COLO829 (cell line): Measurements from ENCODE around the gene MAGI2.

ENCODE experiments used
- DNase-seq: peaks from one replicate; pipeline ENCODE4 v3.0.0; 2012; ENCODE audit warnings: low spot score

MAGI2 gene

DNA sequence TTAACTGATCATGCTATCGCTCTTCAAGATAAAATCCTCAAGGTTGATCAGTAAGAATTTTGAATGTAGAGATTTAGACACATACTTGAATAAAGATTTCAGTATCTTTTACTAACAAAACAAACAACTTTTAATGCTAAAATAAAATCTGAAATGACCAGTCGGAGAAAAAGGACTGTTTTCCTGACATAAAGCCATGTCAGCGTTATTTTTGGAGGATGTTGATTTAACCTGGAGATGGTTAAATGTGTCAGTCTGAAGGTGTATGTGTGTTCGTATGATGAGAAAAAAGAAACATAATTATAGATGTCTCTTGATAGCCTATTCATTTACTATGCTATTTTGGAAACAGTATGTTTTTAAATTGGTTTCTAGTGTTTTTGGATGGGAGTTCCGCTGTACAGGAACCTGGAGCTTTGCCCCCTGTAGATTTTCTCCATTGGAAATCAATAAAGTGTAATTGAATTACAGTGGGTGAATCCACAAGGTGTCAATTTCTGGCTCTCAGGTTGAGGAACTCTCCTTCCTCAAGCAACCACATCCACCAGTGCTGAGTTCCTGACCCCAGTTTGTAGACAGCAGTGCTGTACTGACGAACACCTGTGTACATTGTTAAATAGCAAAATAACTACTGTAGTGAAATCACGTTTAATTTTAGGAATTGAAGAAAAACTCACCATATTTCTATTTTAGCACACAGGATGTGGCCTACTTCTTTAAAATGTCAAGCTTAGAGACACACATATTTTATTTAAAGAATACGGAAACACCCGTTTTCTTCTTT is 670.1 kb downstream of the MAGI2 start:
- DNase-seq, result no peak

DNA sequence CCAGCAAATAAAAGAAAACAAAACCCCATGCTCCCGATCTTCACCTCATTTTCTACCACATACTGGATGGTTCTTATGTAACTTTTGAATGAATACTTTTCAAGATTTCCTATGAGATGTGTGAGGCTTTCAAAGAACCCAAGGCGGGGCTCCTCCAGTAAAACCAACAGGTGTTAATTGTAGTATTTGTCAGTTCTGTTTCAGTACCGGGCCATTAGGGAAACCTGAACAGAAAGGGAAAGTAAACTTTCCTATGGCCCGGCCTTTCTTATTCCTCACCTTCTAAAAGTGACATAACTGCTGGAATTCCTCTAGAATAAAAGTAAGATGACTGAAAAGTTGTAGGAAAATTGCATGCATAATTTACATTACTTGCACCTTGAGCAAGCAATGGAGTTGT is 672.9 kb downstream of the MAGI2 start:
- no peak for DNase-seq

DNA sequence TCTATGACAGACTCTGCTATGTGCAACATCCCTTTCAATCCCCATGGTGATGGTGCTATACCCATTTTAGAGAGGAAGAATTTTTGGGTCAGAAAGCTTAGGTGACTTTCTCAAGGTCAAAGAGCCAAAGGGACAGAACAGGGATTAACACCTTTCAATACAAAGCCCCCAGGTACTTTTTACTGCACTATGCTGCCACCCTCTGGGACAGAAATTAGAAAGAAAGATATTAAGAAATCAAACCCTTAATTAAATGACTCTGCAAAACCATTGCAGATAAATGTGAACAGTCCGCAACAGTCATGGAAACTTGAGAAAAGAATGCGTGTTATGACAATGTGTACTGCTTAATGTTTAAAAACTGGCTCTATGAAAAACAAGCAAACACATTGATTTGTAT is 673.7 kb downstream of the MAGI2 start:
- no peak for DNase-seq

DNA sequence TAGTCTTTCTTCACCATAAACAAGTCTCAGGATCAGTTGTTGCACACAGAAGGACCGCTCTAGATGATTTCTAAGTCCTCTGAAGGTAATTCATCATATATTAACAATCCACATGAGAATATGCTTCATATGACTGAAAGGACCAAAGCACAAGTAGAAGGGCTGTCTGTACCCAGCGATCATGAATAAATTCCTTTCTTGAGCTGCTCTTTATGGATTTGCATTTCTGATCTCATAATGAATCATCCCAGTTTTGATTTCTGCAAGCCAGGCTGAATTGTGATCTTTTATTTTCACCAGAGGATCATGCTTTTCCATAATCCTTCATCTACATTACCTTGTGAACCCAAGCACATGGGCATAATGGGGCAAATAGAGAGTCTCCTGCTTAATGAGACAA is 675.6 kb downstream of the MAGI2 start:
- peak; percentile 63 for DNase-seq

DNA sequence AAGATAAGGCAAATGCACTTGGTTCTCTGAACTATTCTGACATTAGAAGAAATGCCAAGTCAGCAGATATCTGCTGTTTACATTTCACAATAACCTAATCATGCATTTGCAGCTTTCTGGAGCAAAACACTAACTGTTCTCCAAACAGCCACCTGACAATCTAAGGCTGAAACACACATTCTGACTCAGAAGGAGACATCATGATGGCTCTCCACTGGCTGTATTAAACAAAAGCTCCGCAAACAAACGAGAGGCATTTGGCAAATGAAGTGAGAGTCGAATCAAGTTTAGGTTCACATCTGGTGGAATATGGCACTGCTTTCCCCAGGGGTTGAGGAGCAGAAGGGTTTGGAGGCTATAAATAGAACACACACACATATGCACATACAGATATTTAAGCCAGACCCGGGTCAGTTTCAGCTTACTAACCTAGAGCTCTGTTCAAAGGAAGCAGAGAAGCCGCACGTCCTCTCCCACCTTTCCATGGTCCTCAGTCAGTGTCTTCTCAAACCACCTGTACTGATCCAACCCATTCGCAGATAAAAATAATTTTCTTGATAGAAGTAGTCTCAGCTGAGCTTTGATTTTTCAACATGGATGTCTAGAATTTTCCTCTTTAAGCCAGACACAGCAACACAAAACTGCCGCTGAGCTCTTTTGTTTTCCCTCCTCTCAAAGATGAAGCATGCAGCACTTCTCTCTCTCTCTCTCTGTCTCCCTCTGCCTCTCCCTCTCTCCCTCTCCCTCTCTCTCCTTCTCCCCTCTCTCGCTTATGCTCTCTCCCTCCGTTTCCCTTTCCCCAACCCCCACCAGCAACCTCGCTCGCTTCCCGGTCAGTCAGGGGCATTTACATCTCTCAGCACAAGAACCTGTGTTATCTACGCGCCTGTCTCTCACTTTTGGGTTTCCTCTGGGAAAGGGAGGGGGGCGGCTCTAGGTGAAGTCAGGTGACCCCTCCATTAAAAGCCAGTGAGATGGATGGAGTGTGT is 682.8 kb downstream of the MAGI2 start:
- no peak for DNase-seq

DNA sequence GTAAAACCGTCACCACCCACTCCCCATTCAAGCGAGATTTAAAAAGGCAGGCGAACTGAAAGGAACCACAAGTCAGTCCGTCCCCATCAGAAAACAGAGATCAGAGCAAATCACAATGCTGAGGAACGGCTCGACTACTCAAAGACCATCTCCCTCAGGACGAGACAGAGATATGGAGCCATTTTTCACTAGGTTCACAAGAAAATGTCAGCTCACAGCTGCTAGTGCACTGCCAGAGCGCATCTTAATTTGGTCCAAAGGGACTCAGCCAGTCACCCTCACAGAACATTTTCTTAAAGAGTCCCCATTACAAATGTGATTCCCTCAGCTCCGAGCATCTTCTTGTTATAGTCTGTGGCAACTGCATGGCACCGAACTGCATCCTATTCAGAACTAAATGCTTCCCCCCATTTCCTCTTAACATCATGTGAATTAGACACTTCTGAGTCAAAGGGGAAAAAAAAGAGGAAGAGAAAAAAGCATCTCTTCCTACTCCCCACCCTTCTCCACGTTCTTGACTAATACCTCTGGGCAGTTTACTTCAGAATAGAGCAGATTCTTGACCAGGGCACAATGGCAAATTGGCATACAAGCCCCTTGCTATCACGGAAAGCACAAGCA is 683.9 kb downstream of the MAGI2 start:
- peak; percentile 59 for DNase-seq

DNA sequence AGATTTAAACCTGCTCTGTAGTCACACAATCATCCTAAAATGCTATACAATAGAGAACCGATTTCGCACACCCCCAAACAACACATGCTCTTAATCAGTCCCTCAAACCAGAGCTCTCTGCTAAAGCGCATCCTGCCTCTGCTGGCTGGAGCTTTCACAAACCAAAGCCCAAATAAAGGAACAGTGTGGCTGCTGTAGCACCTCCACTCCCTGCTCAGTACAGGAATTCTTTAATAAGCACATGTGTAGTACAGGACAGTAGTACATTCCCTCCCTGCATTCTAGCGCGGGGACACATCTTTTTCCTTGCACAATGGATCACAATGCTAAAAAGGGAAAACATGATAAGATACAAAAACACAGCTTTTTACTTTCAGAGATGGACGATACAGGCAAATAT is 684.6 kb downstream of the MAGI2 start:
- DNase-seq, result no peak

DNA sequence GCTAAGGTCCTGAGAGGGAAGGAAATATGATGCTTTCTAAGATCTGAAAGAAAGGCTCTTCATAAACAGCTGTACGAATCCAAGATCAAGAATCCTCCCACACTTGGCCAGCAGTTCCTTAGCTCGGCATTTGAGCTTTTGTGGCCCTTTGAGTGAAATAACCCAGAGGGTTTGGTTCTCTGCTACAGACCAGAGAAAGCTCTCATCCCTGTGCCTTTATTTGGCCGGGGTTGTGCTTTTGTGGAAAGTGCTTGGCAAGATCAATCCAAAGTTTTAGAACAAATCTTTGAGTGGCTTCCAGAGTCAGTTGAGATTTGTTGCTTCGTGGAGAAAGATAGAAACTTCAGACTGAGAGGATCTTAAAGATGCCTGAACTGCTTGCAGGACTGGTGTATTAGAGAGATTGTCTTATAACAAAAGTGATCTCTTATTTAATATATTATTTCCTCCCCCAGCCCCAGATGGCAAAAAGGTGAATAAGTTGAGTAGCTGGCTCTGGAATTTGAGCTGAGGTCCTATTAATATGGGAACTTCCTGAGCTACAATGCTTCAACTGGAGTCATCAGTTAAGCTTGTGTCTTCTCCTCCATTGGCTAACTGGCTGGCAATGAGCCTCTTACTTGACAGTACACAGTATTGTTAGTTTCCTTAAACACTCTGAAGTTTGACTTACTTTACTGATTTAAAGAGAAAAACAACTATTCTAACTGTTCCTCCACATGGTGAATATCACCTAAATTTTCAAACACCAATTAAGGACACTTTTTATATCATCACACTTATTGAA is 687.3 kb downstream of the MAGI2 start:
- DNase-seq, result no peak

DNA sequence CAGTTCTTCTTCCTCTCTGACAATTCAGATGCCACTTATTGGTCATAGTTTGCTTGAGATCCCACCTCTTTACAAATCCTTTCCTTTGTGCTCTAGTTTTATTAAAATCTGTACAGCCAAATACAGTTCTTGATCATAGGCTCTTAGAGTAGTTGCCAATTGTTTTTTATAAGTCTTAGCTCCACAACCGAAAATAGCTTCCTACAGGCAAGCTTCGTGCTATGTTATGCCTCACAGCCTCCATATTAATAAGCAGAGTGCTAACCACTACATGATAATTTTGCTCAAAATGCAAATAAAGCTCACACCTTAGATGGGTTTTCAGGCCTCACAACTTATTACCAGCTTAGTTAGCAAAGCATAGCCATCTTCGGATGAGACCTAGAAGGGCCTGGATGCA is 688.9 kb downstream of the MAGI2 start:
- DNase-seq, result no peak

DNA sequence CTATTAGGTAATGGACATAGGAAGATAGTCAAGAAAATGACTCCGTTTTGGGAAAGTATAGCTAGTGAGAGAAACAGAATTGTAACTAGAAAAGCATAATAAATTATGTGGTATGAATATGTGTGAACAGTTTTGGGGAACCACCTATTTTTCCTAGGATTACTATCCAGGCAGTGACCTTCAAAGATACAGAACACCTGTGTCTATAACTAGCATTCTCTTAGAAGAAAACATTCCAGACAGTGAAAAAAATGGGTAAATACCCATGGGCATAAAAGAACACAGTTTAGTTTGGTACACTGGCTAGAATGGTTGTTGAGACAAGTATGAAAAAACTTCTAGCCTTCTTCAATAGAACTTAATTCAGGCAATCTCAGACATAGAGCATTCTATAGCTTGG is 690.8 kb downstream of the MAGI2 start:
- no peak for DNase-seq

DNA sequence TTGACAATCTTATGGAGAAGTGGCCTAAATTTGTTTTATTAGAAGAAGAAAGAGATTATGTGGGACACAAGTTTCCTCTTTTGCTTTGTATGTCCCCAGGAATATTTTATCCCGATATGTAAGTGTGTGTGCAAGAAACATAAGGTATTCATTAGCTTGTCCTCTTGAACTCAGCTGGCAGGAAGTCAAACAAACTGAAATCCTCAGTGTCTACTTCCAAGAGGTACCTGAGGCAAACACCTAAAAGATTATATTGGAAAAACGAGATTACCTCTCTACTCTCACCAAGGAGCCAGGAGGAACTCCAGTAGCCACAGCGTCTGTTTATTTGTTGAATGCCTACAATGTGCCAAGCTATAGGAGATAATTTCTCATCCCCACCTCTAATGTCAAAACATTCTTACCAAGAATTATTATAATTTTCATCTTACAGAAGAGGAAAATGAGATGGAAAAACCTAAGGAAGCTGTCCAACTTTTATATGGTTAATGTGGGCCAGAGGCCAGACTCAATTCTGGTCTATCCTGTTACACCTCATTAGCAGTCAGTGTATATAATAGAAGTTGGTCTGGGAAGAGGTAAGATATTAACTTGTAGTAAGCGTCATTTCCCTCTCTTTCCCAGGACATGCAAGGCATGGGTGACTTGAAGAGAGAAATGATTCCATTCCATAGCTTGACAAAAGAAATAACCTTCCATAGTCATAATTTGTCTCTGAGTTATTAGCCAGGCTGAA is 692.7 kb downstream of the MAGI2 start:
- DNase-seq, result no peak

DNA sequence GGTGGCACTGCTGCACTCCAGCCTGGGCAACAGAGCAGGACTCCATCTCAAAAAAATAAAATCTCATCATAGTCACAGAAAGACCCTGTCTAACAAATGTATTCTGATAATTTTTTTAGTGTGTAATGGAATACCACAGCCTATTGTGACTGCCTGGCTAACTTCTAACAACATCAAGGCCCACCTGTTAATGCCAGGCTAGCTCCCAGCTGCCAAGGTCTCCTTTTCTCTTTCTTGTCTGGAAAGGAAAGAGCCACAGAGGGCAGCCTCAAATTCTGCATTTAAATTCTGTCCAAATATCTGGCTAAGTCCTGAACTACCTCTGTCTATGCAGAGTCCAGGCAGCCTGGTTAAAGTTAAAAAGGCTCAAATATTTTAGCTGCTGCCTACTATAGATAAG is 700.9 kb downstream of the MAGI2 start:
- DNase-seq, result no peak

DNA sequence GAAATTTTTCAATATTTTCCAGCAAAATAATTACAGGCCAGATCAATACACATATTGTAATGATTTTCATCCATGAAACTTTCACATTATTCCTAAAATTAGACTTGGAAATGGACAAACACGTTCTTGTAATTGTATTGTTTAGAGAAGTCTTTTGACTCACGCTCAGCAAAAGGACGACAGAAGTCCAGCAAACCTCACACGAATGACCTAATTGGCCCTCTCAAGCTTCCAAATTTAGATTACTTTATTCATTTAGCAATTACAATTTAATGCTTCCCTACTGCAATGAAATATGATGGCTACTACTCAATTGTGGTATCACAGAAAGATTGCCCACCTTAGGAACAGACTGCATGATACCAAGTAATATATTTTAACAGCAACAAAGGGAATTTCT is 702.2 kb downstream of the MAGI2 start:
- DNase-seq, result no peak

DNA sequence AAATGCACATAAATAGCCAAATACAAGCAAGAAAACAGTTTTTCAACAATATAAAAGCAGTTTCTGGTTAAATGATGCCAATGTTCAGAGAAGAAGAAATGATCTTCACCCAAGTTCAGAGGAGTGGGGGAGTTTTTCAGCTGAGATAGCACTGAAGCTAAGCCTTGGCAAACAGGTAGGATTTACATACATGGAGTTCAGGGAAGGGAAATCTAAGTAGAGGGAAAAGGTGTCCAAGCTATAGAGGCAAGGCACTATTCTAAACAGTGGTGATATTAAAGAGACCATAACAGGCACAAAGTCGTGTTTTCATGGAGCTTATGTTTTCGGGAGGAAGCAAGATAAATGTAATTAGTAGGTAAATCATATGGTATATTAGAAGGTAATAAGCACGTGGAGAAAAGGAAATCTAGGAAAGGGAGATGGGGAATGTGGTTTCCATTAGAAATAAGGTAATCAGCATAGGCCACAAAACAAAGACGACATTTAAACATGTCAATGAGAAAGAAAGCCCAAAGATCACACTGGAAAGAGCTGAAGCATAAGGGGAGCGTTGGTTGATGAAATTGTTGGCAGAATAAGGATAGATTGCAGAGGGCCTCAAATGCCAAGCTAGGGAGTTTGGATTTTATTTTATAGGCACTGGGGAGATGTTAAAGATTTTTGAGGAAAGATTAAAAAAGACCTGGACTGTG is 704.3 kb downstream of the MAGI2 start:
- no peak for DNase-seq

DNA sequence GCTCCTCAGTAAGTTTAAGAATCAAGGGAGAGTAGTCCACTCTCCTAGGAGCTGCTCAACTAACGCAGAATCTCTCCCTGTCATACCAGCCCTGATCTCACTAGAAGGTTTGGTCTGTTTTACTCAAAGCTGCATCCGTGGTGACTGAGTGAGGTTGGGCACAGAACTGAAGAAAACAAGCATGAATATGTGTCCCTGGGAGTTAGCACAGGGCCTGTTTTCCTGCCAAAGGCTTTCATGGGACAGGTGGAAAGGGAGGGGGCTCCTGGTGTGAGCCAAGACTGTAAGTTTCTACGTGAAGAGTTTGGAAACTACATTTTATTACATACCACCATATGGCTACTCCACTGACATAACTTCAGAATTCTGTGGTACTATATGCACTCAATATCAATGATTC is 705.9 kb downstream of the MAGI2 start:
- no peak for DNase-seq

DNA sequence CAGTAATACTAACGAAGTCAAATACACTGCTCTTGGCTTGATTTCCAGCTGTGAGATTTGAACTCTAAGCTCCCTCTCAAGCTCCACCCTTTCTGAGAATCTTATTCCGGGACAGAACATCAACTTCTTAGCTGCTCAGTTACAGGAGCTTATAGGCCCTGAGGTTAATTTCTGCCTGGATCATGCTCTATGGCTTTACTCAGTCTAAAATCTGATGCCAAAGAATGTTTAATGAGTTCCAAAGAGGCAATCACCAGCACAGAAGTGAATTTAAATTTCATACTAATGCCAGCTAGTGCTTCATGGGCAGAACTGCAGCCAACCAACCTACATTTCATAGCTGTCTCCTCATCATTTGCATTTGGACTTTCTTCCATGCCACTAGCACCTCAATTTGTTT is 707.2 kb downstream of the MAGI2 start:
- DNase-seq, result no peak

DNA sequence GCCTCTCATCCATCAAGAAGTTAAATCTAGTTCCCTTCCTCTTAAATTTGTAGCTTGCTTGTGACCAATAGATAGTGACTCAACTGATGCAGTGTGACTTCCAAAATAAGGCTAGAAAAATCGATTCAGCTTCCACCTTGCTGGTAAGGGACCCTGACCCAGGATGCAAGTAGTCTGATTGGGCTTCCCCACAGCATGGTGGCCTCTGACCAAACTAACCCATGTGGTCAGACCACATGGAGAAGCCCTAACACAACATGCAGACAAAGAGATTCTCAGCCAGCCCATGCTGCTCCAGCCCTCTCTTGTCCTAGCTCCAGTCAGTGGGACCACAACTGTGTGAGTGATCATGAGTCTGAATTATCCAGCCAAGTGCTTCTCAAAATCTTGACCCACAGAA is 710.8 kb downstream of the MAGI2 start:
- DNase-seq, result no peak

DNA sequence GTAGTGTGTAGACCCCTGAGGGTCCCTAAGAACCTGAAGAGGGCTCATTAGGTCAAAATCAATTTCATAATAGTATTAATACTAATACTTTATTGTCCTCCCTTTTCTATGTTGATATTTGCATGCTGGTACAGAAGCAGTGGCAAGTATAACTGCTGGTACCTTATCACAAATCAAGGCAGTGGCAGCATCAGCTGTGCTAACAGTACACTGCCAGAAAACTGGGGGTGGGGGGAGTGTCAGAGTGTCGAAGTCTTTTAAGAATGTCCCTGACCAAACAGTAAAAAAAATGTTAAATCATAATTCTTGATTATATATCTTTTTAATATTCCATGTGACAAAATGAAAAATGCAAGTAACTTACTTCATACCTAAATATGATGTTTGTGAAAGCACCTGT is 716.9 kb downstream of the MAGI2 start:
- no peak for DNase-seq

DNA sequence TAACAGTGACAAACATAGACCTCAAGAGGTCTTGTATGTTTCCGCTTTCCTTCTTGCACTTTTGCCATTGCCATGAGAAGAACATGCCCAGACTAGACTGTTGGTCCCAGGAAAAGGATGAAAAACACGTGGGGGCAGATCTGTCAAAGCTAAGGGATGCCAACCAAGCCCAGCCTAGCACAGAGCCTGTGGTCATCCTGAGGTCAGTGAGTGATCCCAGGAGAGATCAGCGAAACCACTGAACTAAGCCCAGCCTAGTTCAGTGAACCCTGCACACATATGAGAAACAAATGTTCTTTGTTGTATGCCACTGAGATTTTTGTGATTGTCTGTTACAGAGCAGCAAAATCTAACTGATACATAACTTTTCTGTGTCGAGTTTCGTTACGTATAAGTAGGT is 718.8 kb downstream of the MAGI2 start:
- peak; percentile 4 for DNase-seq

DNA sequence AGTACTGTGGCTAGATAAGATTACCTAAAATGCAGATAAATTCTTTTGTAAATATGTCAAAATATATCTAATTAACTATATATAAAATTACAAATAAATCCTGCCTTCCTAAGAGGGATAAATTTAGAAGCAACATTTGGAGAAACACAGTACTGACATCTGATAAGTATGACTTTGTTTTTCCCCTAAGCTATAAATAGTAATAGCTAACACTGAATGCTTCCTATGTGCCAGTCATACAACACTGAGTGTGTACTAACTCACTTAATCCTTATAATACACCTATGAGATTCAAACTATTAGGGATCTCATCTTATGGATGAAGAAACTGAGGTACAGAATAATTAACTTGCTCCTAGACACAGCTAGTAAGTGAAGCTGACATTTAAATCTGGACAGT is 733.4 kb downstream of the MAGI2 start:
- DNase-seq, result no peak

DNA sequence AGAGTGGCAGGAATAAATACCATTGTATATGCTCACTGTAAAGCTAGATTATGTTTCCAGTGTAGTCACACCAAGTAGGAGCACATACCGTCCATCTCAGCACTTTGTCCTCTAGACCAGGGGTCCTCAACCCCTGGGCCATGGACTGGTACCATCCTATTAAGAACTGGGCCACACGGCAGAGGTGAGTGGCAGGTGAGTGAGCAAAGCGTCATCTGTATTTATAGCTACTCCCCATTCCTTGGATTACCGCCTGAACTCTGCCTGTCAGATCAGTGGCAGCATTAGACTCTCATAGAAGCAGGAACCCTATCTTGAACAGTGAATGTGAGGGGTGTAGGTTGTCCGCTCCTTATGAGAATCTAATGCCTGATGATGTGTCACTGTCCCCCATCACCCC is 735.3 kb downstream of the MAGI2 start:
- DNase-seq, result no peak
